ES-I3 (cell line): ENCODE measurements around the gene GLT6D1.
"Not testable (repeated sequence)": the region's sequence is repeated elsewhere in the genome, so short reads cannot be mapped to it uniquely, and the experiment has no call there.

Source experiments
- H3K36me3 ChIP-seq: 2 replicates; pipeline ENCODE4 v1.6.1; 2013; ENCODE audit warnings: mild to moderate bottlenecking, low read length, control low read depth, moderate library complexity; ENCODE audit not compliant: insufficient read depth
- H3K4me1 ChIP-seq: 2 replicates; pipeline ENCODE4 v1.6.1; 2013; ENCODE audit warnings: mild to moderate bottlenecking, control low read depth, low read length; ENCODE audit not compliant: insufficient read depth
- H3K9ac ChIP-seq: 2 replicates; pipeline ENCODE4 v1.6.1; 2013; ENCODE audit warnings: low read depth, mild to moderate bottlenecking, low read length, moderate library complexity
- H3K9me3 ChIP-seq: 2 replicates; pipeline ENCODE4 v1.6.1; 2013; ENCODE audit warnings: mild to moderate bottlenecking, low read length, moderate library complexity; ENCODE audit not compliant: control insufficient read depth, insufficient read depth

GLT6D1 gene

GRCh38 chr9:135670721-135671590 is 31.6 kb upstream of the GLT6D1 start:
- Histone ChIP-seq H3K9ac (no peak overlapping the region), H3K4me1 (no peaks in the 10 kb centered on the region), H3K9me3 (no peaks in the 10 kb centered on the region), H3K36me3 (no peaks in the 10 kb centered on the region)

- H3K36me3 ChIP-seq, result no peaks in the 10 kb centered on the region
- no peaks in the 10 kb centered on the region for H3K9me3 ChIP-seq
- no peak overlapping the region for H3K9ac ChIP-seq
- no peaks in the 10 kb centered on the region for H3K4me1 ChIP-seq
Measured at GRCh38 chr9:135669616-135670285, 30.4 kb upstream of the GLT6D1 start.

- H3K9ac ChIP-seq, H3K36me3 ChIP-seq, H3K9me3 ChIP-seq, H3K4me1 ChIP-seq: not testable (repeated sequence)
Measured at GRCh38 chr9:135669018-135669417, 29.7 kb upstream of the GLT6D1 start.

GRCh38 chr9:135667463-135668001 is 28.2 kb upstream of the GLT6D1 start:
- H3K36me3 ChIP-seq, result no peaks in the 10 kb centered on the region
- H3K9ac ChIP-seq, result no peak overlapping the region

GRCh38 chr9:135666534-135667462 is 27.5 kb upstream of the GLT6D1 start:
- peaks cover 3% of the 10 kb centered on the region; the same call in 1 of the 2 replicates for H3K4me1 ChIP-seq
- H3K36me3 ChIP-seq, result no peaks in the 10 kb centered on the region
- no peak overlapping the region for H3K9ac ChIP-seq
- H3K9me3 ChIP-seq, result no peaks in the 10 kb centered on the region

More at GRCh38 chr9:135667463-135668001, 28.2 kb upstream of the GLT6D1 start:
- no peaks in the 10 kb centered on the region for H3K9me3 ChIP-seq
- peaks cover 3% of the 10 kb centered on the region; the same call in 1 of the 2 replicates for H3K4me1 ChIP-seq

- Histone ChIP-seq H3K36me3 (no peaks in the 10 kb centered on the region), H3K4me1 (peaks cover 3% of the 10 kb centered on the region; the same call in 1 of the 2 replicates), H3K9ac (no peak overlapping the region), H3K9me3 (no peaks in the 10 kb centered on the region)
Measured at GRCh38 chr9:135665795-135666189, 26.5 kb upstream of the GLT6D1 start.

GRCh38 chr9:135664801-135665794 is 25.8 kb upstream of the GLT6D1 start:
- no peak overlapping the region for H3K9ac ChIP-seq
- peaks cover 3% of the 10 kb centered on the region; the same call in 1 of the 2 replicates for H3K4me1 ChIP-seq
- H3K9me3 ChIP-seq, result no peaks in the 10 kb centered on the region
- H3K36me3 ChIP-seq, result no peaks in the 10 kb centered on the region

- H3K4me1 ChIP-seq, result peaks cover 3% of the 10 kb centered on the region; the same call in 1 of the 2 replicates
- H3K9me3 ChIP-seq, result no peaks in the 10 kb centered on the region
- H3K36me3 ChIP-seq, result no peaks in the 10 kb centered on the region
- no peak overlapping the region for H3K9ac ChIP-seq
Measured at GRCh38 chr9:135664266-135664665, 24.9 kb upstream of the GLT6D1 start.

GRCh38 chr9:135663857-135664256 is 24.5 kb upstream of the GLT6D1 start:
- Histone ChIP-seq H3K4me1 (peaks cover 3% of the 10 kb centered on the region; the same call in 1 of the 2 replicates), H3K9me3 (no peaks in the 10 kb centered on the region), H3K36me3 (no peaks in the 10 kb centered on the region), H3K9ac (no peak overlapping the region)

- Histone ChIP-seq H3K36me3 (no peaks in the 10 kb centered on the region), H3K9ac (no peak overlapping the region), H3K9me3 (no peaks in the 10 kb centered on the region), H3K4me1 (peaks cover 3% of the 10 kb centered on the region; the same call in 1 of the 2 replicates)
Measured at GRCh38 chr9:135663451-135663770, 24.1 kb upstream of the GLT6D1 start.

GRCh38 chr9:135662758-135663450 is 23.6 kb upstream of the GLT6D1 start, which contains the start of gene LCN9:
Gene LCN9 (plus strand): TSS chr9:135663309. CDS start chr9:135663322, 13 bp downstream.
- Histone ChIP-seq H3K9ac (no peak within 1 kb of the TSS), H3K36me3 (no peaks in the 10 kb centered on the region), H3K4me1 (peaks cover 3% of the 10 kb centered on the region; the same call in 1 of the 2 replicates), H3K9me3 (no peaks in the 10 kb centered on the region)

- Histone ChIP-seq H3K9me3 (no peaks in the 10 kb centered on the region), H3K9ac (no peak overlapping the region), H3K36me3 (no peaks in the 10 kb centered on the region), H3K4me1 (peaks cover 3% of the 10 kb centered on the region; the same call in 1 of the 2 replicates)
Measured at GRCh38 chr9:135661816-135662560, 22.6 kb upstream of the GLT6D1 start.
